ENCODE data around the gene GFOD2.

- TF ChIP-seq EZH2phosphoT487 (IDR thresholded peaks at IDR 0.05; ENCODE audit: insufficient read depth, low read depth) (no peak), EZH2 (IDR thresholded peaks at IDR 0.05; ENCODE audit: insufficient read depth, poor library complexity, severe bottlenecking) (no peak)
Observed at GRCh38 chr16:67651847-67652246, 67.3 kb downstream of the GFOD2 start.
